ENCODE data around the gene URB2.
A peak's percentile ranks its signal among the peaks of the same experiment; 100 is the strongest.

The URB2 gene

GRCh38 chr1:229650045-229650444, 24.0 kb downstream of the URB2 start:
- no peak for DNase-seq

DNA sequence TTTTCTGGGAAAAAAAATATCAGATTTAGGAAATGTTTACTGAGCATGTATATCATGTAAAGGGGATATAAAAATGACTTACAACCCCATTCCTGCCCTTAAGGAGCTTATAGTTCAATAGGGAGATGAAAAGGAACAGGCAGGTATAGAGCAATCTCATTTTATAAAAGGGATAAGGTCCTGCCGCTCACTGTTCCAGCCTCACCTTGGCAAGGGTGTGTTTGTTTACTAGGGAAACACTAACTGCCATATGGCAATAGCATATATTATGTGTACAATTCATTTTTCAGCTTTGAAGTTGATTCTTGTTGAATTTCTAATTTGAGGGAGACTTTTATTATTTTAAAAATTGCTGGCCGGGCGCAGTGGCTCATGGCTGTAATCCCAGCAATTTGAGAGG, 25.5 kb downstream of the URB2 start:
- DNase-seq, result no peak

DNA sequence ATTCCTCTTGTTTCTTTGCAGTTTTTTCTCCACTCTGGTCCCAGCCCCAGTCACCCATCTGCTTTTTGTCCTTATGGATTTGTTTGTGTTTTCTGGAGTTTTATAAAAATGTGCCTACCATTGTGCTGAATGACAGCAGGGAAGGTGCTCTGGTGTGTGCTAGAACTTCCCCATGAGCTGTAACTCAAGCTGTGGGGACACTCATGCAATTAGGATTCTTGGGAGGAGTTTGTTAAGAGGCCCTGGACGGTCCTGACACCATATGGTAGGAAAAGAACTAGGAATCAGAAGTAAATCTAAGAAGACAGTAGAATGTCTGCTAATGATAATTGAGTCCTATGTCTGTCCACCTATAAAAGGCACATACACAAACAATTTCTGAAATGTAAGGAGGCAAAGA, 27.4 kb downstream of the URB2 start:
- DNase-seq, result no peak

GRCh38 chr1:229655781-229656180, 29.7 kb downstream of the URB2 start:
- no peak for DNase-seq

GRCh38 chr1:229657993-229658755, 32.1 kb downstream of the URB2 start:
- DNase-seq, result no peak

- peak; percentile 59 to 71 for DNase-seq
Measured at GRCh38 chr1:229661022-229661877, 35.2 kb downstream of the URB2 start.

DNA sequence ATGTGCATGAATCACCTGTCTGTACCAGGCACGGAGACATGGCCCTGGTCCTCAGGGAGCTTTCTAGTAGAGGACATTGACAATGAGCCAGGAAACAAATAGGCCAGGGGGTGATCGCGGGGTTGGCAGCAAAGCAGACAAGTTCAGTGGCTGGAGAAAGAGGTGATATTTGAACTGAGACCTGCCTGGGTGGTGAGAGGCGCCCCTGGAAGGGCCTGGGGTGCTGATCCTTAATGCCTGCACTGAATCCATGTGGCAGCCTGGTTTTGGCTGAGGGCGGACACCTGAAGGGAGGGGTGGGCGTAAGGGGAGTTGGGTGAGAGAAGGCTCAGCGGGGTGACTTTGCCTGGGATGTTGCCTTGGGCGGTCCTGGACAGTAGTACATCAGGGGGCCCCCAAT, 35.9 kb downstream of the URB2 start:
- DNase-seq, result no peak

DNA sequence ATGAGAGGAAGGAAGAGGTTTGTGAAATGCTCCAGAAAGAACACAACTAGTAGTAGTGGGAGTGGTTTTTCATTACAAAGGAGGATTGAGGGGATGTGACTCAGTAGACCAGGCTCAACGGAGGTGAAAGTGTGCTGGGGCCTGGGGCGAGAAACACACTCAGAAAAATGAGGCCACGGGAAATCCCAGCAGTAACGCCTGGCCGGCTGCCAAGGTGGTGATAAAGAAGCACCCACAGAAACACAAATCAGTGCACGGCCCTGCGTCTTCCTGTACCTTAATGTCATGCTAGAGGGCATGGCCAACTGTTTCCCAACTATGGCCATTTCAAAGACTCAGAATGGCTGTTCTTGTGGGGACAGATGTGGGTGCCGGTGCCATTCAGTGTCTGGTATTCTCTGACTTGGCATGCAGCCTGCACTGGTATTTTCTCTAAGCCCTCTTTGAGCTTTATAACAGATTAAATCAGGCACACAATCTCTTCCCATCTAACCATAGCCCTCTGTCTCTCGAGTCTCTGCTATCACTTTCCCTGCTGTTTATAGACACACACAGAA, 38.2 kb downstream of the URB2 start:
- DNase-seq, result peak; percentile 86

DNA sequence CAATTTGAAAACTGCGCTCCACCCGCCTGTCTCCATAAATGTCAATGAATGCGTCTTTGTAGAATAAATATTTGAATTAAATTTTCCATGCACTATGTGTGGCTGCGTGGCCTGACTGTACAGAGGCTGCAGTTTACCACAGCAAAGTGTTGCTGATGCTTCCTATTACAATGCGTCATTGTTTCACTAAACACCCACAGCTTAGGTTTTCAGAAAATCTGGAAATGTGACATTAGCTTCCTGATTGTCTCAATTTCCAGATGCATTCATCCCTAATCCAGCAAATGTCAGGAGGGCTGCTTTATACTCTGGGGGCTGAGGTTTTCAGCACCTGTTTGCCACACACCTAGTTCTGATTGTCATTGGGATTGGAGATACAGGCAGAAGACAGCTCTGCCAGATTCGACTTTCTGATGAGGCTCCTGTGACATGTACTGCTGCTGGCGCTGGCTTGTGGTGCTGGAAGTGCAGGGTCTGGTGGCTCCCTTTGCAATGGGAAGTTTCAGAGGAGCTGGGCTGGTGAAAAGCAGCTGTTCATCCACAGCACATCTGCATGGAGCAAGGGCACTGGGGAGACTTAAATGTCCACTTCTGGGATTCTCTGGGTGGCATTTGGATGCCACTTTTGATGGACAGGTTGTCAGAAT, 40.0 kb downstream of the URB2 start:
- no peak for DNase-seq

DNA sequence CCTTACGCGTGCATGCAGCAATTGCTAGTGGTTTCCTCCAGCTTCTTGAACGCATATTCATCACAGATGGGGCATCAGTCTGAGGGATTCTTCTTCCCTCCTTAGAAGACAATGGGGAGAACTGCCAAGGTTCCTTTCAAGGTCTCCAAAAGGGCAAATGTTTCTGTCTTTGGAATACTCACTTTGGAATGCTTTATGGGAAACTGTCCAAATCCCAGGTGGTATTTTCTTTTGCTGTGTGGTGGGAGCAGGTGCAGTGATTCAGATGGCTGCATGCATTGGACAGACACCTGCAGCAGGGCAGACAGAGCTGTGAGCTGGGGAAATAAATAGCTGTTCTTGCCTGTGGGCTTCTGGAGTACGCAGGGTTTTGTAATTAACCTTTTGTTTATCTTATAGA, 40.5 kb downstream of the URB2 start:
- DNase-seq, result no peak

- no peak for DNase-seq
Measured at GRCh38 chr1:229669333-229669732, 43.3 kb downstream of the URB2 start.

- no peak for DNase-seq
Measured at GRCh38 chr1:229671310-229671709, 45.3 kb downstream of the URB2 start.

GRCh38 chr1:229672246-229672645, 46.2 kb downstream of the URB2 start:
- DNase-seq, result no peak

DNA sequence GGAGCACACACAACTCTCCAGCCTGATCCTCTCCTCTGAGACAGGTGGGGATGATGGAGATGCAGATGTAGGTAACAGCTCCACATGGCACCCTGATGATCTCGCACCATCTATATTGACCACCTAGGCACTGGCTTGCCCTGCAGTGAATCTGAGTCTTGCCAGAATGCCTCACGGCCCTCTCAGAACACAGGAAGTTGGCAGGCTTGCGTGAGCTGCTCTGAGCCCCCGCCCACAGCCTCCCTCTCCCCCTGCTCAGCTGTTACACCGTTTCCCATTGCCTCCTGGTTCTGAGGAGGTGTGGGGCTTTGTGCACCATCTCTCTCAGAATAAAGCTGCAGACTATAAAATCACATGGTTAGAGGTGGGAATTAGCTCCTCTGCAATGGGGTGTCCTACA, 48.0 kb downstream of the URB2 start:
- DNase-seq, result no peak

DNA sequence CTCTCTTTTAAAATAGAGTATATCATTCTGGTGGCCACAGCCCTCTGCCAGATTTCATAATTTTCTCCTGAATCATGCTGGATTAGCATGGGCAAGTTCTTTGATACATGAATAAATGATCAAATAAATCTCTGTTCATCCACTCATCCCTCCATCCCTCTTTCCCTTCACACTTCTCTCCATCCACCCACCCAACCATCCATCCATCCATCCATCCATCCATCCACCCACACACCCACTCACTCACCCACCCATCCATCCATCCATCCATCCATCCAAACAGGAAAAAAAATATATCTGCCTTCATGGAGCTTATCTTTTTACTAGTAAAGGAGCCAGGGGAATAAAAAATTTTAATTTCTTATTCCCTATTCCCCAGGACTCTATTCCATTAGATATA, 49.3 kb downstream of the URB2 start:
- no peak for DNase-seq

GRCh38 chr1:229685149-229685548, 59.1 kb downstream of the URB2 start:
- no peak for DNase-seq

DNA sequence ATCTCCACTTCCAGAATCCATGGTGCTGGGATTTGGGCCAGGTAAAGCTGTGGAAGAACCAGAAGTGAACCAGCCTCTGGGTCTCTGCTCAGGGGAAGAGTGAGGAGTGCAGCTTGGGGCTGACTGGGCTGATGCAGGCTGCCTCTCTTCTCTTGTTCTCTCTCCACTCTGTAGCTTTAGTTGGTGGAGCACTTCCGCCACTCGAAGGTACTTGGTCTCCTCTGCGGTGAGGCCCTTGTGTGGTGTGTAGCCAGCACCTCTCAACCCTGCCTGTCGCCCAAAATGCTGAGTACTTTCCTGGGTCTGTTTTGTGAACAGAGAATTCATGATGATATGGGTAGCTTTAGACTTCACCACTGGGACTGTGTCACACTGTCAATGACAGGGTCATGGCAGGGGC, 63.2 kb downstream of the URB2 start:
- DNase-seq, result no peak

DNA sequence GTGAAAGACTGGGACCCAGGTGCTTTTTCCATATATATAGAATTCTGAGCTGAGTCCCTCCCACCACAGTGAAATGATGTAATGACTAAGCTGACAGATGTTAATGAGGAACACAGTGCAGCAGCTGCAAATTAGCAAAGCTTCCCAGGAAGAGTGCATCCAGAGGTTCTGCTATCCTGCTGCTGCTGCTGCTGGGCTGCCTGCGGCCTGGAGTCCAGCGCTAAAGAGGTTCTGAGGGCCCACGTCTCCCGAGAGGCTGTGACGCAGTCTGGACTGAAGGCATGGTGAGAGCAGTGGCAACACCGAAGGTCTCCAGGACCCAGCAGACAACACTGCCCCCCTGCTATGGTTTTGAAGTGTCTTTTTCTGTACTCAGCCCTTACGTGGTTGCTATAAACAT, 63.9 kb downstream of the URB2 start:
- DNase-seq, result no peak

DNA sequence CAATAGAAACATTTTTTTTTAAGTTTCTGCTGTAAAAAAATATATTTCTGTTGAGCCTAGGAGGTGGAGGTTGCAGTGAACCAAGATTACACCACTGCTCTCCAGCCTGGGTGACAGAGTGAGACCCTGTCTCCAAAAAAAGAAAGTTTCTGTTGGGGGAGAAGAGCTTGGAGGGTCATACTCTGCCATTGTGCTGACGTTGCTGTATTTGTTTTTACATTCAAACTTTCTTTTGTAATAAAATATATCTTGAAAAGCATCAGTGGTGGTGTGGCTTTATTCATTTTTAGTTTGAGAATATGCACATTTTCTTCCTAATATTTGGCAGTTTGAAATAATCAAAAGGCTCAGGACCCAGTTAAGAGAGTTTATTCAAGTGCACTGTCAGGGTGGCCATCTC, 64.6 kb downstream of the URB2 start:
- no peak for DNase-seq

GRCh38 chr1:229691362-229691761, 65.3 kb downstream of the URB2 start:
- no peak for DNase-seq

DNA sequence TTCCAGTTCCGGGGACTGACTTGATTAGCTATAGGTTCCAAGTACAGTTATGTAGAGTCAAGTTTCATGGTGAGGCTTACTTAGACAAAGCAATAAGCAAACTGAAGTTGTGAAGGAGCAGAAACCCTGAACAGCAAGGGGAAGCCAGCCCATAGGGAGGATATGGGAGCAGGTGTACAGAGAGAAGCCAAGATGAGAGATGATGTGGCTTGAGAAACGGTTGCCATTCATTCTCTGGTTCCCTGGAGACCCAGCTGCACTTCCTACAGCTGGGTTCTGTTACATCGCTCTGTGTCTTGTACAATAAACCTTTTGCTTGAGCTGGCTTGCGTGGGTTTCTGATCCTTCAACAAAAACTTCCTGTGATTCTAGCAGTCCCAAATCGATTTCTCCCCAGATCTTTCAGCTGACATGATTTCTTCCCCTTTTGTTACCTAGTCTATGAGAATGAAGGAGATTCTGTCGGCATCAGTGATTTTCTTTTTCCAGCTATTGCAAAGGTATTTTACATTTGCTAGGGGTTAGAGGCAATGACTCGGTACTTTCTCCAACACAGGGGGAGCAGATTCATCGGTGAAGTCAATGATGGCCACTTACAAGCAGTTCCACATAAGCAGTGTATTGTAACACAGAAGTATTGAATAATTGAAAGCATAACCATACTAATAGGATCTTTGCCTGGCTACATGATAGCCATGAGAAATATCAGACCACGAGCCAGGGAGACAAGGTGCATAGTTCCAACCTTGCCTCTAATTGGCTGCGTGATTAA, 67.3 kb downstream of the URB2 start:
- no peak for DNase-seq

- no peak for DNase-seq
Measured at GRCh38 chr1:229694053-229694693, 68.1 kb downstream of the URB2 start.

Data from activated CD4-positive, alpha-beta T cell treated with anti-CD3 and anti-CD28 coated beads for 4 hours (primary cell).